Activated naive CD8-positive, alpha-beta T cell (primary cell): ENCODE results near the gene CCR3.
A peak's percentile ranks its signal among the peaks of the same experiment; 100 is the strongest.
"Not testable (repeated sequence)": the region's sequence is repeated elsewhere in the genome, so short reads cannot be mapped to it uniquely, and the experiment has no call there.

Experiments
- H3K27ac Mint-ChIP-seq: one replicate; pipeline ENCODE4 v1.8.0; 2021; ENCODE audit warnings: mixed read lengths
- H3K27me3 Mint-ChIP-seq: one replicate; pipeline ENCODE4 v1.8.0; 2021; ENCODE audit warnings: mixed read lengths
- H3K36me3 Mint-ChIP-seq: one replicate; pipeline ENCODE4 v1.8.0; 2021; ENCODE audit warnings: mixed read lengths
- H3K4me1 Mint-ChIP-seq: one replicate; pipeline ENCODE4 v1.8.0; 2021; ENCODE audit warnings: low read depth, mixed read lengths
- H3K4me3 Mint-ChIP-seq: one replicate; pipeline ENCODE4 v1.8.0; 2021; ENCODE audit warnings: mild to moderate bottlenecking, mixed read lengths
- H3K9me3 Mint-ChIP-seq: one replicate; pipeline ENCODE4 v1.8.0; 2021; ENCODE audit warnings: low read depth, mixed read lengths

The CCR3 gene

DNA sequence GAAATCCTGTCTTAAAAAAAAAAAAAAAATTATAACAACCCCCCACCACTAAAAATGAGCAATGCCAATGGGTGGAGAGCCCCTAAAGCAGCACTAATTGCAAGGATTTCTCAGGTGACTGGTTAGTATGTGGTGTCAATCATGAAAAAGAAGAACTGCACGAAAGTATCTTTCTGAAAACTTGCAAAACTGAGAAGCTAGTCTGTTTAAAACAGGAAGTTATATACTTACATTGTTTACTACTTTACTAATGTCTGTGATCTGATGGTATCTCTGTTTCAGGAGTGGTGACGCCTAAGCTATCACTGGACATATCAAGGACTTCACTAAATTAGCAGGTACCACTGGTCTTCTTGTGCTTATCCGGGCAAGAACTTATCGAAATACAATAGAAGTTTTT is at the start of gene CCR3:
Gene CCR3 (plus strand): TSS at position 341 of the 400 bp plus-strand sequence. CDS start 22,699 bp downstream, outside the sequence.
- Mint-ChIP-seq H3K4me3 (no peak within 1 kb of the TSS), H3K9me3 (no peaks in the 10 kb centered on the region), H3K27me3 (peaks cover 8% of the 10 kb centered on the region), H3K4me1 (no peaks in the 10 kb centered on the region), H3K27ac (no peak within 1 kb of the TSS), H3K36me3 (no peaks in the 10 kb centered on the region)

DNA sequence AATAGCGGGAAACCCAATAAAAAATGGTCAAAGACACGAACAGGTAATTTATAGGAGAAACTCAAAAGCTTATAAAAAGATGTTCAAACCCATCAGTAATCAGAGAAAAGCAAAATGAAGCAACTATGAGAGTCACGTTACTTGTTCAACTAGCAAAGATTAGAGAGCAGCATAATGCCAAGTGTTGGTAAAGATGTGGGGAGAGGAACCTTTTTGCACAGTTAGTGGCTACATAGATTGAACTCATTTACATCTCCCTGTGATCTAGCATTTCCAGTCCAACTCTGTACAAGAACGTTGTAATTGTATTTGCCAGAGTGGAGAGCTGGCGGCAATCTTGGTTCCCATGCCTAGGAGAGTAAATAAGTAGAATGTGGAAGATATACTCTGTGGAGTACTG is 49.3 kb upstream of the CCR3 start:
- Mint-ChIP-seq H3K36me3 (peaks cover 6% of the 10 kb centered on the region), H3K27me3 (peaks cover 3% of the 10 kb centered on the region), H3K9me3 (peaks cover 18% of the 10 kb centered on the region), H3K4me1 (no peaks in the 10 kb centered on the region), H3K4me3 (no peak overlapping the region), H3K27ac (no peak overlapping the region)

DNA sequence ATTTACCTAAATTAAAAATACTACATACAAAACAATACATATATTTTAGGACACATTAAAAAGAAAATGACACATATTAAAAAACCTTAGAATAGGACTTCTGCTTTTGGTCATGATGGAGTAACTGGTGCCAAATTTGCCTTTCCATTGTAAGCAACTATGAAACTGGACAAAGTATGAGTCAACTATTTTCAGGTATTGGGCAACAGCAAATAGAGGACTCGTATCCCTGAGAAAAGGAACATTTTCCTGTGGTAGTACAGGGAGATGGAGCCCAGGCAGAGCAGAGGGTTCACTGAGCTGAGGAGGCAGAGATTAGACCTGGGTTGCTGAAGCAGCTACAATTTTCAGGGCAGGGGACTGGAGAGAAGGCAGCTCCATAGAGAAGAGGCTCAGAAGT is 48.8 kb upstream of the CCR3 start:
- Mint-ChIP-seq H3K9me3 (peaks cover 18% of the 10 kb centered on the region), H3K27me3 (peaks cover 3% of the 10 kb centered on the region)

DNA sequence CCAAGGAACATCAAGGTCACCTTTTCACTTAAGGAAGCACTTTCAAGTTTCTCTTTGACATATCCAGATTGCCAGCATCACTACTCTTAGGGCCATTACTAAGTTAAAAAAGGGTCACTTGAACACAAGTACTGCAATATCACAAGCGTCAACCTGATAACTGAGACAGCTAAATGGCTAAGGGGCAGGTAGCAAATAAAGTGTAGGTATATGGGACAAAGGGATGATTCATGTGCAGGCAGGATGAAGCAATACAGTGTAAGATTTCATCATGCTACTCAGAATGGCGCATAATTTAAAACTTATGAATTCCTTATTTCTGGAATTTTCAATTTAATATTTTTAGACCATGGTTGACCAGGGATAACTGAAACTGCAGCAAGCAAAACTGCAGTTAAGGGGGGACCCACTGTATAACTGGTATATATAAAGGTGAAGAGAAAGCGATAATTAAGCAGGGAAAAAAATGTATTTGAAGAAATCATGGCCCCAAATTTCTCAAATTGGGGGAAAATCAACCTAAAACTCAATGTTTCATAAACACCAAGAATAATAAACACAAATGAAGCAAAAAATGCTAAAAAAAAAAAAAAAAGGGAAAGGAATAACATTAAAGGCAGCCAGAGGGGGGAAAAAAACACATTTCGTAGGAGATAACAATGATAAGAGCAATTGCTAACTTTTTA is 47.2 kb upstream of the CCR3 start:
- Mint-ChIP-seq H3K36me3 (peaks cover 6% of the 10 kb centered on the region), H3K27ac (no peak overlapping the region), H3K4me3 (no peak overlapping the region), H3K4me1 (no peaks in the 10 kb centered on the region), H3K9me3 (peaks cover 18% of the 10 kb centered on the region), H3K27me3 (peaks cover 3% of the 10 kb centered on the region)

More for the DNA sequence above, 48.8 kb upstream of the CCR3 start:
- no peak overlapping the region for H3K4me3 Mint-ChIP-seq
- peaks cover 6% of the 10 kb centered on the region for H3K36me3 Mint-ChIP-seq
- no peaks in the 10 kb centered on the region for H3K4me1 Mint-ChIP-seq
- H3K27ac Mint-ChIP-seq: no peak overlapping the region

DNA sequence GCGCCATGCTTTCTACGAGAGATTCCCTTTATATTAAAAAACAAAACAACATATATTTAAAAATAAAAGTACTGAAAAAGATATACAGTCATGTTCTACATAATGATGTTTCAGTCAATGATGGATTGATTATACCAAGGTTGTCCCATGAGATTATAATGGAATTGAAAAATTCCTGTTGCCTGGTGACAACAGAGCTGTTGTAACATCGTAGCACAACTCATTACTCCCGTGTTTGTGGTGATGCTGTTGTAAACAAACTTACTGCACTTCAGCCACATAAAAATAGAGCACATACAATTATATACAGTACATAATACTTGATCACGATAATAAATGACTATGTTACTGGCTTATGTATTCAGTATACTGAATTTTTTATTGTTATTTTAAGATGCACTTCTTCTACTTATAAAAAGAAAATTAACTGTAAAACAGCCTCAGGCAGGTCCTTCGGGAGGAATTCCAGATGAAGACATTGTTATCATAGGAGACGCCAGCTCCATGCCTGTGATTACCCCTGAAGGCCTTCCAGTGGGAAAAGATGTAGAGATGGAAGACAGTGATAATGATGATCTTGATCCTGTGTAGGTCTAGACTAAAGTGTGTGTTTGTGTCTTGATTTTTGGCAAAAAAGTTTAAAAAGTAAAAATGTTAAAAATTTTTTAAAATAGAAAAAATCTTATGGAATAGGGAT is 45.9 kb upstream of the CCR3 start:
- peaks cover 18% of the 10 kb centered on the region for H3K9me3 Mint-ChIP-seq
- H3K27ac Mint-ChIP-seq: no peak overlapping the region
- peaks cover 2% of the 10 kb centered on the region for H3K27me3 Mint-ChIP-seq
- no peaks in the 10 kb centered on the region for H3K4me1 Mint-ChIP-seq
- no peak overlapping the region for H3K4me3 Mint-ChIP-seq
- H3K36me3 Mint-ChIP-seq: peaks cover 6% of the 10 kb centered on the region

DNA sequence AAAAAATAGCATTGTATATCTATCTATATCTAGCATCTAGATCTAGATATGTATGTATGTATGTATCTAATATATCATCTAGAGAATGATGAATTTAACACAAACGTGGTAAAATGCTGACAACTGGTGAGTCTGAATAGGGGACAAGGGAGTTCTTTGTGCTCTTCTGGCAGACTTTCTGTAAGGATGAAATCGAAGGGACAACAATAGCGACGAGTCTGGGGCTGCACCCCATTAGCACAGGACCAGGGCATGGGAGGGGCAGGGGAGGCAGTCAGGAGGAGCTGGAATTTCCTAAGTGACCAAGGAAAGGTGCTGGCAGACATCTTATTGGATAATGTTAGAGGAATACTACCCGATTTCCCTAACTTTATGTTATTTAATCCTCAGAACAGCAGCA is 42.0 kb upstream of the CCR3 start:
- H3K4me1 Mint-ChIP-seq: no peaks in the 10 kb centered on the region
- H3K27me3 Mint-ChIP-seq: no peaks in the 10 kb centered on the region
- no peak overlapping the region for H3K27ac Mint-ChIP-seq
- H3K9me3 Mint-ChIP-seq: peaks cover 2% of the 10 kb centered on the region
- H3K36me3 Mint-ChIP-seq: no peaks in the 10 kb centered on the region
- H3K4me3 Mint-ChIP-seq: no peak overlapping the region

DNA sequence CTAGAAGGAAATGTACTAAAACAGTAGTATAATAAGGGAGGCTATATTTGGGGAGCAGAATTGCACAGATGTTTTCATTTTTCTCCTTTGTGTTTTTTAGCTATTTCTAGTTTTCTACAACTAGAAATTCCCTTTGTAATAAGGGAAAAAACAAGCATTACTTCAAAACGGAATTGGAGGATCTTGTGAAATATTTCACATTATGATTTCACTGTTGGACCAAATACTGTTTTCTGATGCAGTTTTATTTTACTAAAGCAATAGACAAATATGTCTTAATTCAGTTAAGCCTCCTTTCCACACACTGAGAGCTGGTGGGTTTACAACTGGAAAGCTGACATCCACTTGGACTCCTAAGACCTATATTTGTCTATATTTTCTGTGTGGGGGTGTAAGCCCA is 41.5 kb upstream of the CCR3 start:
- no peak overlapping the region for H3K27ac Mint-ChIP-seq
- no peaks in the 10 kb centered on the region for H3K36me3 Mint-ChIP-seq
- H3K4me1 Mint-ChIP-seq: no peaks in the 10 kb centered on the region
- H3K4me3 Mint-ChIP-seq: no peak overlapping the region
- H3K27me3 Mint-ChIP-seq: no peaks in the 10 kb centered on the region
- H3K9me3 Mint-ChIP-seq: no peaks in the 10 kb centered on the region

DNA sequence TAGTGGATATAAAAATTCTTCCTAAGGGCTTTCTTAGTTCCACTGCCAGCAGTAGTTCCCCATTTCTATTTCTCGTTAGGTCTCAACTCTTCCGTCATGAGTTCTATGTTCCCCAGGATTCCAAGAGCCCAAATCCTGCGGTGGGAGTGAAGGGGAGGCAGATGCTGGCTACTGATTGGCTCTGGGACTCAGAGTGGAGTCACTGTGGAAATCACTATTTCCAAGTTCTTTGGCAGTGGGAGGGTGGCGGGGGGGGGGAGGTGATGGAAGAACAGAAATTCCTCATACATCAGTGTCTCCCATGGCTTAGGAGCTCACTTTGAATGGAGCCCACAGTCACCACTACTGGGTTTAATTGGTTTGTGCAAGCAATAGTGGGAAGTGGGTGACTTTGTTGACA is 39.7 kb upstream of the CCR3 start:
- no peak overlapping the region for H3K4me3 Mint-ChIP-seq
- no peaks in the 10 kb centered on the region for H3K9me3 Mint-ChIP-seq
- H3K36me3 Mint-ChIP-seq: no peaks in the 10 kb centered on the region
- H3K4me1 Mint-ChIP-seq: peaks cover 3% of the 10 kb centered on the region
- no peak overlapping the region for H3K27ac Mint-ChIP-seq
- H3K27me3 Mint-ChIP-seq: no peaks in the 10 kb centered on the region

DNA sequence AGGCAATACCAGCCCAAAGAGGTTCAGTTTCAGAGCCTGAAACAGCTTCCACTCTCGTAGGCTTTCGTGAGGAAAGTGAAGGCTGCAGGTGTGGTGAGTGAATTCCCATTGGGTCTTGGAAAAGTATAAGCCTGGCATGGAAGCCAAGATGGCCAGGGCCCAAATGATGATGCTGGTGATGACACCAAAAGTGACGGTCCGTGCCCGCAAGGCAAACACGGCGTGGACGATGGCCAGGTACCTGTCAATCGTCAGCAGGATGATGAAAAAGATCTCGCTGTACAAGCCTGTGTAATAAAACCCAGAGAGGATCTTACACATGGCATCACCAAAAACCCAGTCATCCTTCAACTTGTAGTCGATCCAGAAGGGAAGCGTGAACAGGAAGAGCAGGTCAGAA is 38.6 kb upstream of the CCR3 start:
- H3K4me1 Mint-ChIP-seq: peaks cover 14% of the 10 kb centered on the region
- no peak overlapping the region for H3K27ac Mint-ChIP-seq
- H3K36me3 Mint-ChIP-seq: no peaks in the 10 kb centered on the region
- H3K9me3 Mint-ChIP-seq: no peaks in the 10 kb centered on the region
- H3K27me3 Mint-ChIP-seq: no peaks in the 10 kb centered on the region
- no peak overlapping the region for H3K4me3 Mint-ChIP-seq

DNA sequence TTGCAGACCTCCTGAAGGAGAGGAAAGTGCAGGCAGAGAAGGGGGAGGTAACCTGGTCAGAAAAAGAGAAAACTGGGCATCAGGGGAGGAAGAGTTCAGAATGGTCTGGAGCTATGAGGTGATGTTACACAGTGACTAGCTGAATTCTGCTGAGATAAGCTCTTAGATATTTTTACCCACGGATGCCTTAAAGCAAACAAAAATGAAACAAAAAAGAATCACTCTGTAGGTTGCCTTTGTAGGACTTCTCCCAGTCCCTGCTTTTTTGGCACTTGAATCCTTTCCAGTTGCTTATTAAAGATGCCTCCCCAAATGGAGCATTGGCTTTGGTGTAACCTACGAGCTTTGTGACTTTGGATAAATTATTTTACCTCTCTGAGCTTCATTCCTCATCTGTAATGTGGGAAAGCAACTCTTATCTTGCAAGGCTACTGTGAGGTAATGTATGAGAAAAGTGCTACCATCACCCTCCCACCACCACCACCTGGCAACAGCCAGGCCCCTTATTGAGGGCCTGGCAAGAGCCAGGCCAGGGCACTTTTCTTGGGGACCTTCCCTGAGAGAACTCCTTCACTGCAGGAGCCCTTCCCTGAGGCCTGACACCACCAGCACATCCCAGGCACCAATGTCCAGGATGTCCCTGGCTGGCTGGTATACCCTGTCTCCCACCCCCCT is 36.8 kb upstream of the CCR3 start:
- Mint-ChIP-seq H3K27me3 (no peaks in the 10 kb centered on the region), H3K27ac (no peak overlapping the region), H3K4me1 (peaks cover 21% of the 10 kb centered on the region), H3K4me3 (no peak overlapping the region), H3K9me3 (no peaks in the 10 kb centered on the region), H3K36me3 (no peaks in the 10 kb centered on the region)

DNA sequence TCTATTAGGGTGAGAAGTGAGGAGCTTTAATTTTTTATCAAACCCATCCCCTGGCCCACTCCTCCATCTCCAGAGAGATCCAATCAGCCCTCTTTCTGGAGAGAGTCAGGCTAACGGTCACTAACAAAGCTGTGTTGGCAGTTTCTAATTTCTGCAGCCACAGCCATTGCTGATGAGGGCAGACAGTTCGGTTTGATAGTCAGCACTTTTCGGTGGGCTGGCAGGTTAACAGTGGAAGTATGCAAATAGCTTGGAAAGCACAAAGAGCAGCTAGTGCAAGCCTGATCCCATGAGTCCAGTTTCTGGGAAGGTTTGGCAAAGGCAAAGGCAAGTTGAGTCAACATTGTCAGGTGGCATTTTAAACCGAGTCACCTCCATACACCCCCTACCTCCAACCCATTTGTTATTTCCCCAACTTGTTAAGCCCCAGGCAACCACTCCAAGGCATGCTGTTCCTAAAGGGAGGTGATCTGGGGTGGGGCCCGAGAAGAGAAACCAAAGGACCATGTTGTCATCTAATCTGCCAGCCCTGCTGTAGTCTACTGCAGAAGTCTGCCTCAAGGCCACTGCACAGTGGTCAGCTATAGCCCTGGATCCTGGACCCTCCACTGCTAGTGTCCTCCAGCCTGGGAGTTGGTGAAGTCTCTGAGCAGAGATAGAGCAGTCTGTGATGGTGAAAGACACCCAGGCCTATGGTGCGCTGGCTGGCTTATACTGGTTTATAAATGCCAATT is 35.8 kb upstream of the CCR3 start:
- Mint-ChIP-seq H3K36me3 (no peaks in the 10 kb centered on the region), H3K9me3 (no peaks in the 10 kb centered on the region), H3K4me1 (peaks cover 21% of the 10 kb centered on the region), H3K27ac (no peak overlapping the region), H3K27me3 (no peaks in the 10 kb centered on the region), H3K4me3 (no peak overlapping the region)

DNA sequence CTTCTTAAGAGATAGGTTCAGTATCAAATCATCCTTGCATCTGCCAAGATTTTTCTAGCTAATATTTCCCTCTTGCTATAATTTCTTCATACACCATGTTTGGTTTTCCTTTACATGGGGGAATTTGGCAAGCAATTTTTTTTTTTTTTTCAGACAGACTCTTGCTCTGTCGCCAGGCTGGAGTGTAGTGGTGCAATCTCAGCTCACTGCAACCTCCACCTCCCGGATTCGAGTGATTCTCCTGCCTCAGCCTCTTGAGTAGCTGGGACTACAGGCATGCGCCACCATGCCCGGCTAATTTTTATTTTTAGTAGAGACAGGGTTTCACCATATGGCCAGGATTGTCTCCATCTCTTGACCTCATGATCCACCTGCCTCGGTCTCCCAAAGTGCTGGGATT is 34.7 kb upstream of the CCR3 start:
- H3K4me1 Mint-ChIP-seq: peaks cover 21% of the 10 kb centered on the region
- not testable (repeated sequence) for H3K27me3 Mint-ChIP-seq, H3K4me3 Mint-ChIP-seq, H3K27ac Mint-ChIP-seq, H3K9me3 Mint-ChIP-seq, H3K36me3 Mint-ChIP-seq

DNA sequence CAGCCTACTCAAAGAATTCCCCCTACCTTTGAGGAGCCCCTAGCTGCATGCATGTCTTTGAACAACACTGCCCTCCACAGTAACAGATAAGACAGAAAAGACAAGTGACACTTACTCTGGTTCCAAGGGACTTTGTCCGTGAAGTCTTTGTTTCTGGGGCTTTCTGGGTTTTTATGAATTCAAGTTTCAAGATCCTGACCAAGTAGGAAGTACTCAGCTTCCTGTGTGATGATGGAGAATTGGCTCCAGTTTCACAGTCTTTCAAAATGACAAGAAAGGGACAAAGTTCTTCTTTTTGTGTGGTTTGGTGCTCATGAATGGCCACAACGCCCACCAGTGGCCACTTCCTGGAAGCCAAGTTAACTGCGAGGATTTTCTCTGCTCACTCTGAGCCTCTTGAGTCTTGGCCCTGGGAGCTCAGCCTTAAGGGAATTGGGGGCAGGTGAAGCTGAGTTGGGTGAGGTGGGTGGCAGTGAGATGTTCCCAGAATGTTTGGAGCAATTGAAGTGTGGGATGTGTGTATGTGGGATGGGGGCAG is 34.0 kb upstream of the CCR3 start, which contains the start of gene CCR1:
Gene CCR1 (minus strand): TSS at position 147 of the 538 bp plus-strand sequence. CDS start 4,000 bp downstream, outside the sequence.
- Mint-ChIP-seq H3K4me3 (peak within 1 kb of the TSS; percentile 38), H3K27ac (no peak within 1 kb of the TSS), H3K4me1 (peaks cover 21% of the 10 kb centered on the region), H3K27me3 (no peaks in the 10 kb centered on the region), H3K36me3 (no peaks in the 10 kb centered on the region), H3K9me3 (no peaks in the 10 kb centered on the region)

DNA sequence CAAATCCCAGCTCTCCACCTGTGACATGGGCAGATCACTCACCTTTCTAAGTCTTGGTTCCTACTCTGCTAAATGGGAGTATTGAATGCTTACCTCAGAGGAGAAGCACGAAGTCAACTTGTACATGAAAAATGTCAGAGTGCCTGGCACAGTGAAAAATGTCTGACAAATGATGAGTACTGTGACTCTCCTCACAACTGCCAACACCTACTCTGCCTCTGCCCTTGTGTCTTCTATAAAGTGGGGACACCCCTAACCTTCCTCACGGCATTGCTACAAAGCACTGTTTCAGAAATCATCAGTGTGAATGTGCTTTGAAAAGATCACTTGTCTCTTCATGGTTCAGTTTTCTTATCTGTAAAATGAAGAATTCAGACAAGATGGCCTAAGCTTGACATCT is 33.2 kb upstream of the CCR3 start:
- H3K27ac Mint-ChIP-seq: no peak overlapping the region
- H3K4me3 Mint-ChIP-seq: no peak overlapping the region
- no peaks in the 10 kb centered on the region for H3K36me3 Mint-ChIP-seq
- no peaks in the 10 kb centered on the region for H3K9me3 Mint-ChIP-seq
- H3K4me1 Mint-ChIP-seq: peaks cover 21% of the 10 kb centered on the region
- H3K27me3 Mint-ChIP-seq: no peaks in the 10 kb centered on the region
